ENCODE data around the gene EXD1.

Gene EXD1

DNA sequence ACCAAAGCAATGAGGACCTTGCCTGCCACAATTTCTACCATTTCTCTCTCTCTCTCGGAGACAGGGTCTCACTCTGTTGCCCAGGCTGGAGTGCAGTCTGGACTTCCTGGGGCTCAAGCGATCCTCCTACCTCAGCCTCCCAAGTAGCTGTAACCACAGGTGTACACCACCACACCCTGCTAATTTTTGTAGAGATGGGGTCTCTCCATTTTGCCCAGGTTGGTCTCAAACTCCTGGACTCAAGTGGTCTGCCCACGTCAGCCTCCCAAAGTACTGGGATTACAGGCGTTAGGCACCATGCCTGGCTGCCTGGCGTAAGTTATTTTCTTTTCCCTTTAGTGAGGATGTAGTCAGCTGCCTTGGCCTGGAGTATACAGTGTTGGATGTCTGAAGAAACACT is 76.8 kb downstream of the EXD1 start:
- TF ChIP-seq, protein P1, sequence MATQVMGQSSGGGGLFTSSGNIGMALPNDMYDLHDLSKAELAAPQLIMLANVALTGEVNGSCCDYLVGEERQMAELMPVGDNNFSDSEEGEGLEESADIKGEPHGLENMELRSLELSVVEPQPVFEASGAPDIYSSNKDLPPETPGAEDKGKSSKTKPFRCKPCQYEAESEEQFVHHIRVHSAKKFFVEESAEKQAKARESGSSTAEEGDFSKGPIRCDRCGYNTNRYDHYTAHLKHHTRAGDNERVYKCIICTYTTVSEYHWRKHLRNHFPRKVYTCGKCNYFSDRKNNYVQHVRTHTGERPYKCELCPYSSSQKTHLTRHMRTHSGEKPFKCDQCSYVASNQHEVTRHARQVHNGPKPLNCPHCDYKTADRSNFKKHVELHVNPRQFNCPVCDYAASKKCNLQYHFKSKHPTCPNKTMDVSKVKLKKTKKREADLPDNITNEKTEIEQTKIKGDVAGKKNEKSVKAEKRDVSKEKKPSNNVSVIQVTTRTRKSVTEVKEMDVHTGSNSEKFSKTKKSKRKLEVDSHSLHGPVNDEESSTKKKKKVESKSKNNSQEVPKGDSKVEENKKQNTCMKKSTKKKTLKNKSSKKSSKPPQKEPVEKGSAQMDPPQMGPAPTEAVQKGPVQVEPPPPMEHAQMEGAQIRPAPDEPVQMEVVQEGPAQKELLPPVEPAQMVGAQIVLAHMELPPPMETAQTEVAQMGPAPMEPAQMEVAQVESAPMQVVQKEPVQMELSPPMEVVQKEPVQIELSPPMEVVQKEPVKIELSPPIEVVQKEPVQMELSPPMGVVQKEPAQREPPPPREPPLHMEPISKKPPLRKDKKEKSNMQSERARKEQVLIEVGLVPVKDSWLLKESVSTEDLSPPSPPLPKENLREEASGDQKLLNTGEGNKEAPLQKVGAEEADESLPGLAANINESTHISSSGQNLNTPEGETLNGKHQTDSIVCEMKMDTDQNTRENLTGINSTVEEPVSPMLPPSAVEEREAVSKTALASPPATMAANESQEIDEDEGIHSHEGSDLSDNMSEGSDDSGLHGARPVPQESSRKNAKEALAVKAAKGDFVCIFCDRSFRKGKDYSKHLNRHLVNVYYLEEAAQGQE (IDR thresholded peaks at IDR 0.05; ENCODE audit: insufficient read depth in 1 of 2, low read depth in 2 of 2, low read length in 2 of 2), result no peak
- TF ChIP-seq TAF1 (IDR thresholded peaks at IDR 0.05; ENCODE audit: borderline replicate concordance, insufficient read depth, low read length) (no peak), POLR2AphosphoS5 (IDR thresholded peaks at IDR 0.05; ENCODE audit: low read depth, low read length) (no peak), SIN3A (IDR thresholded peaks at IDR 0.05; ENCODE audit: borderline replicate concordance, insufficient read depth, low read length) (no peak), FOXP2 (optimal IDR thresholded peaks at IDR 0.05; ENCODE audit: borderline replicate concordance, extremely low read depth, extremely low read length, insufficient read depth) (no peak)

DNA sequence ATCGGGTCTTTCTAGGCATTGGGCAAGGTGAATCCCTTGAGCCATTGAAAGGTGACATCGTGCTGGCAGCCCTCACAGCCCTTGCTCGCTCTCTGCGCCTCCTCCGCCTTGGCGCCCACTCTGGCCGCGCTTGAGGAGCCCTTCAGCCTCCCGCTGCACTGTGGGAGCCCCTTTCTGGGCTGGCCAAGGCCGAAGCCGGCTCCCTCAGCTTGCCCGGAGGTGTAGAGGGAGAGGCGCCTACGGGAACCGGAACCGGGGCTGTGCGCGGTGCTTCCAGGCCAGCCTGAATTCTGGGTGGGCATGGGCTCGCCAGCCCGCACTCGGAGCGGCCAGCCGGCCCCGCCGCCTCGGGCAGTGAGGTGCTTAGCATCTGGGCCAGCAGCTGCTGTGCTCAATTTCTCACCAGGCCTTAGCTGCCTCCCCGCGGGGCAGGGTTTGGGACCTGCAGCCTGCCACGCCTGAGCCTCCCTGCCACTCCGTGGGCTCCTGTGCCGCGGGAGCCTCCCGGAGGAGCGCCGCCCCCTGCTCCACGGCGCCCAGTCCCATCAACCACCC is 79.0 kb downstream of the EXD1 start:
- no peak for TF ChIP-seq FOXP2 (optimal IDR thresholded peaks at IDR 0.05; ENCODE audit: borderline replicate concordance, extremely low read depth, extremely low read length, insufficient read depth)
- TF ChIP-seq TAF1 (IDR thresholded peaks at IDR 0.05; ENCODE audit: borderline replicate concordance, insufficient read depth, low read length), result no peak
- no peak for TF ChIP-seq SIN3A (IDR thresholded peaks at IDR 0.05; ENCODE audit: borderline replicate concordance, insufficient read depth, low read length)
- TF ChIP-seq, protein P1 (IDR thresholded peaks at IDR 0.05; ENCODE audit: insufficient read depth in 1 of 2, low read depth in 2 of 2, low read length in 2 of 2), result no peak
- TF ChIP-seq POLR2AphosphoS5 (IDR thresholded peaks at IDR 0.05; ENCODE audit: low read depth, low read length), result no peak

DNA sequence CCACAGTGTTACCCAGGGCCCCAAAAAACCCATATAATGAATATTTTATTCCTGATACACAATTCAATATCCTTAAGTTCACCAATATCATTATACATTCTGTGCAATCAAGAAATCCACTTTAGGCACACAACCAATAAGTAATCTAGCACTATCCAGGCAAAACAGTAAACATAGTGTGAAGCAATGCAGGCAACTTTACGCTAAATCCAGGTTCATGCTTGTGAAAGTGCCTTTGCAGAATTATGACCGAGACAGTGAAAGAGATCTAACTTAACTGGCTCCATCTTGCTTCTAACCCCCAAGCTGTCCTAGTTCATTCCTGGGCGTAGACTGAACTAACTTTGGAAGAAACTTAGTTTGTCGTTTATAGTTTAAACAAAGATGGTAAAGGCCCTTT is 80.3 kb downstream of the EXD1 start:
- TF ChIP-seq SIN3A (IDR thresholded peaks at IDR 0.05; ENCODE audit: borderline replicate concordance, insufficient read depth, low read length), result no peak
- TF ChIP-seq, protein P1 (IDR thresholded peaks at IDR 0.05; ENCODE audit: insufficient read depth in 1 of 2, low read depth in 2 of 2, low read length in 2 of 2), result no peak

DNA sequence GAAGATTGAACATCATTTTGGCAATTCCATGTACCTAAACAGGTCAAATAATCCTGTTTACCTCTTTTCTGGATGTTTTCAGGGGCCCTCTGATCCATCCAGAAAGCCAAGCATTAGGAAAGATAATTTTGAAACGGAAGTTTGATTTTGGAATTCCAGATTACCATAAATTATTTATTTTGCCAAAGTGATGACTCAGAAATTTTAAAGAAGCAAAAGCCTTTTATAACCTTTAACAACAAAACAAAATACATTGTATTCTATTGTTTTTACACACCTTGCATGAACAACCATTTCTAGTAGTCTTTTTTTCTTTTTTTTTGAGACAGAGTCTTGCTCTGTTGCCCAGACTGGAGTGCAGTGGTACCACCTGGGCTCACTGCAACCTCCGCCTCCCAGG is 82.5 kb downstream of the EXD1 start:
- TF ChIP-seq, protein P1 (IDR thresholded peaks at IDR 0.05; ENCODE audit: insufficient read depth in 1 of 2, low read depth in 2 of 2, low read length in 2 of 2), result no peak
- no peak for TF ChIP-seq TAF1 (IDR thresholded peaks at IDR 0.05; ENCODE audit: borderline replicate concordance, insufficient read depth, low read length)
- no peak for TF ChIP-seq FOXP2 (optimal IDR thresholded peaks at IDR 0.05; ENCODE audit: borderline replicate concordance, extremely low read depth, extremely low read length, insufficient read depth)
- no peak for TF ChIP-seq POLR2AphosphoS5 (IDR thresholded peaks at IDR 0.05; ENCODE audit: low read depth, low read length)
- TF ChIP-seq SIN3A (IDR thresholded peaks at IDR 0.05; ENCODE audit: borderline replicate concordance, insufficient read depth, low read length), result no peak

DNA sequence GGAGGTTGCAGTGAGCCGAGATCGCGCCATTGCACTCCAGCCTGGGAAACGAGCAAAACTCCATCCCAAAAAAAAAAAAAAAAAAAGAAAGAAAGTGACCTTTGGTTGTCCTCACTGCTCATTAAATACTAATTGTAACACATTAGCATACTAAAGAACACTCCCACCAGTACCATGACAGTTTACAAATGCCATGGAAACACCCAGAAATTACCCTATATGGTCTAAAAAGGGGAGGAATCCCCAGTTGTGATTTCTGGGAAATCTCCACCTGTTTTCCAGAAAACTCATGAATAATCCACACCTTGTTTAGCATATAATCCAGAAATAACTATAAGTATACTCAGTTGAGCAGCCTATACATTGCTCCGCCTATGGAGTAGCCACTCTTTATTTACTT is 90.9 kb downstream of the EXD1 start:
- TF ChIP-seq, protein P1 (IDR thresholded peaks at IDR 0.05; ENCODE audit: insufficient read depth in 1 of 2, low read depth in 2 of 2, low read length in 2 of 2), result no peak
